K562 (cell line): Measurements from ENCODE around the gene RPP25. TPM values are rescaled to one million over a fixed set of nuclear protein-coding genes. Genes with fewer than 3 reads are reported as not detected.
A peak's percentile ranks its signal among the peaks of the same experiment; 100 is the strongest.

Experiments used
- FOXK1 ChIP-seq: sonication (generic); formaldehyde crosslinking; IDR thresholded peaks from 2 replicates; pipeline ENCODE4 v1.8.0; 2022; ENCODE audit warnings: missing genetic modification reagents, mild to moderate bottlenecking, borderline replicate concordance
- FOXK2 ChIP-seq, 2 experiments: fragments of 450-650 bp; IDR thresholded peaks in 1 of 2; conservative IDR thresholded peaks in 1 of 2; 2 replicates each; pipeline ENCODE4 v1.6.1; 2016; ENCODE audit warnings: low read depth in 2 of 2, mild to moderate bottlenecking in 1 of 2
- HDAC3 ChIP-seq: fragments of 450-650 bp; IDR thresholded peaks from 2 replicates; pipeline ENCODE4 v1.6.1; 2018; ENCODE audit warnings: borderline replicate concordance, mild to moderate bottlenecking, moderate library complexity; ENCODE audit not compliant: partially characterized antibody
- HMG20B ChIP-seq: fragments of 250-450 bp; sonication (Bioruptor Pico); IDR thresholded peaks from 2 replicates; pipeline ENCODE4 v1.5.0; 2021; ENCODE audit warnings: mild to moderate bottlenecking
- ILF3 ChIP-seq: fragments of 450-650 bp; IDR thresholded peaks from 2 replicates; pipeline ENCODE4 v1.6.1; 2018; ENCODE audit warnings: antibody characterized with exemption, mild to moderate bottlenecking, moderate library complexity, borderline replicate concordance
- KLF13 ChIP-seq: fragments of 450-650 bp; IDR thresholded peaks from 2 replicates; pipeline ENCODE4 v1.6.1; 2016; ENCODE audit warnings: missing genetic modification characterization, low read depth, mild to moderate bottlenecking, missing compliant biosample characterization, moderate library complexity, borderline replicate concordance
- LCOR ChIP-seq: sonication (generic); formaldehyde crosslinking; IDR thresholded peaks from 2 replicates; pipeline ENCODE4 v1.8.0; 2022; ENCODE audit warnings: mild to moderate bottlenecking, missing genetic modification reagents
- MAFK ChIP-seq: IDR thresholded peaks from 2 replicates; pipeline ENCODE4 v1.6.1; 2011; ENCODE audit warnings: low read length, improper control_type of control experiment
- MTA3 ChIP-seq: fragments of 450-650 bp; formaldehyde crosslinking; IDR thresholded peaks from 2 replicates; pipeline ENCODE4 v1.6.1; 2017; ENCODE audit warnings: mild to moderate bottlenecking, borderline replicate concordance
- NCOA6 ChIP-seq: fragments of 450-650 bp; IDR thresholded peaks from 2 replicates; pipeline ENCODE4 v1.6.1; 2017; ENCODE audit warnings: mild to moderate bottlenecking
- NR1H2 ChIP-seq: sonication (generic); formaldehyde crosslinking; IDR thresholded peaks from 2 replicates; pipeline ENCODE4 v1.4.0; 2020; ENCODE audit warnings: mild to moderate bottlenecking, missing genetic modification reagents
- NR3C1 ChIP-seq: sonication (generic); formaldehyde crosslinking; IDR thresholded peaks from 2 replicates; pipeline ENCODE4 v1.8.1; 2022; ENCODE audit warnings: missing genetic modification reagents
- NRF1 ChIP-seq, 2 experiments: fragments of 450-650 bp; IDR thresholded peaks in 1 of 2; conservative IDR thresholded peaks in 1 of 2; 2 replicates each; pipeline ENCODE4 v1.6.1; 2014; ENCODE audit warnings: mild to moderate bottlenecking in 2 of 2
- PTBP1 ChIP-seq: fragments of 200-400 bp; formaldehyde crosslinking; IDR thresholded peaks from 2 replicates; pipeline ENCODE4 v1.6.1; 2017; ENCODE audit warnings: low read depth, low read length
- RAD21 ChIP-seq, 2 experiments: fragments of 250-450 bp in 1 of 2; fragments of 450-650 bp in 1 of 2; sonication (Bioruptor Pico) in 1 of 2; formaldehyde crosslinking in 1 of 2; IDR thresholded peaks in 1 of 2; conservative IDR thresholded peaks in 1 of 2; 2 replicates each; pipeline versions ENCODE4 v1.4.0 to v1.8.0; 2020 to 2022; ENCODE audit warnings: mild to moderate bottlenecking in 2 of 2, moderate library complexity in 1 of 2
- SIN3A ChIP-seq, 2 experiments: fragments of 150-350 bp in 1 of 2; IDR thresholded peaks; 2 replicates each; pipeline ENCODE4 v1.6.1; 2011 to 2016; ENCODE audit warnings: borderline replicate concordance in 2 of 2, low read depth in 2 of 2, low read length in 2 of 2, mild to moderate bottlenecking in 2 of 2, moderate library complexity in 2 of 2; ENCODE audit not compliant: control insufficient read depth in 1 of 2
- SRF ChIP-seq, 2 experiments: fragments of 250-450, 450-650 bp in 1 of 2; sonication (Bioruptor Pico) in 1 of 2; sonication (generic) in 1 of 2; formaldehyde crosslinking; IDR thresholded peaks; 2 replicates each; pipeline versions ENCODE4 v1.5.0 to v1.5.1; 2020 to 2022; ENCODE audit warnings: mild to moderate bottlenecking in 1 of 2, missing genetic modification reagents in 1 of 2
- SRSF9 ChIP-seq: fragments of 200-400 bp; formaldehyde crosslinking; IDR thresholded peaks from 2 replicates; pipeline ENCODE4 v1.6.1; 2017; ENCODE audit warnings: low read depth, low read length, borderline replicate concordance
- TCF7 ChIP-seq: sonication (generic); IDR thresholded peaks from 2 replicates; pipeline ENCODE4 v1.6.1; 2016; ENCODE audit warnings: antibody characterized with exemption, borderline replicate concordance
- TCFL5 ChIP-seq: fragments of 250-450 bp; sonication (Bioruptor Pico); conservative IDR thresholded peaks from 2 replicates; pipeline ENCODE4 v1.6.1; 2021; ENCODE audit warnings: mild to moderate bottlenecking, moderate library complexity, matching md5 sums
- U2AF2 ChIP-seq: fragments of 200-400 bp; formaldehyde crosslinking; optimal IDR thresholded peaks from 2 replicates; pipeline ENCODE3; 2017; ENCODE audit warnings: low read depth, mild to moderate bottlenecking, low read length
- ZFP30 ChIP-seq: fragments of 250-450 bp; sonication (Bioruptor Pico); IDR thresholded peaks from 2 replicates; pipeline ENCODE4 v1.8.0; 2022; ENCODE audit warnings: moderate library complexity, mild to moderate bottlenecking, inconsistent platforms, borderline replicate concordance
- ZNF212 ChIP-seq: fragments of 450-650 bp; formaldehyde crosslinking; IDR thresholded peaks from 2 replicates; pipeline ENCODE4 v1.4.0; 2020; ENCODE audit warnings: mild to moderate bottlenecking
- ZNF239 ChIP-seq: fragments of 250-450 bp; sonication (Bioruptor Pico); IDR thresholded peaks from 2 replicates; pipeline ENCODE4 v1.4.0; 2020; ENCODE audit warnings: mild to moderate bottlenecking
- ZNF311 ChIP-seq: fragments of 250-450 bp; sonication (Bioruptor Pico); IDR thresholded peaks from 2 replicates; pipeline ENCODE4 v1.4.0; 2020; ENCODE audit warnings: mild to moderate bottlenecking, moderate library complexity
- polyA plus RNA-seq, 8 experiments: library from polyadenylated mRNA; depleted of rRNA in 4 of 8; stranded (reverse) in 5 of 8; unstranded in 3 of 8; fragments of >200 nt; fragmentation: Nextera tagmentation in 2 of 8; fragmentation: Illumina TruSeq in 1 of 8; extraction: Ambion mirVana in 2 of 8; extraction: Trizol in 1 of 8; gene quantifications; 2 replicates each; pipeline versions ENCODE4 v1.2.1 to v1.2.3, GENCODE V29; 2011 to 2014; ENCODE audit warnings: inconsistent platforms in 1 of 8, missing spikeins in 1 of 8
- total RNA-seq, 7 experiments: library from RNA; depleted of rRNA in 6 of 7; stranded (reverse); fragments of >200 nt in 6 of 7; fragmentation: Illumina TruSeq in 2 of 7; extraction: Trizol in 2 of 7; gene quantifications; 2 replicates each; pipeline versions ENCODE4 v1.2.1 to v1.2.3, GENCODE V29; 2011 to 2021; ENCODE audit warnings: low replicate concordance in 1 of 7
- TF ChIP-seq, protein P1 (sequence below): fragments of 450-650 bp; IDR thresholded peaks from 2 replicates; pipeline ENCODE4 v1.6.1; 2016; ENCODE audit warnings: low read depth, mild to moderate bottlenecking, moderate library complexity
- TF ChIP-seq, protein P2 (sequence below): fragments of 250-450 bp; sonication (Bioruptor Pico); IDR thresholded peaks from 2 replicates; pipeline ENCODE4 v1.9.0; 2021; ENCODE audit warnings: mild to moderate bottlenecking
- TF ChIP-seq, protein P3 (sequence below): sonication (generic); formaldehyde crosslinking; IDR thresholded peaks from 2 replicates; pipeline ENCODE4 v1.5.0; 2020; ENCODE audit warnings: missing genetic modification reagents

The RPP25 gene
- total and polyA plus RNA-seq, 9 of the 15 experiments (the other 6 are each of a cell fraction or from before 2014, with no cell fraction given) = 1.1 to 12.3 (median 5.6) TPM

DNA sequence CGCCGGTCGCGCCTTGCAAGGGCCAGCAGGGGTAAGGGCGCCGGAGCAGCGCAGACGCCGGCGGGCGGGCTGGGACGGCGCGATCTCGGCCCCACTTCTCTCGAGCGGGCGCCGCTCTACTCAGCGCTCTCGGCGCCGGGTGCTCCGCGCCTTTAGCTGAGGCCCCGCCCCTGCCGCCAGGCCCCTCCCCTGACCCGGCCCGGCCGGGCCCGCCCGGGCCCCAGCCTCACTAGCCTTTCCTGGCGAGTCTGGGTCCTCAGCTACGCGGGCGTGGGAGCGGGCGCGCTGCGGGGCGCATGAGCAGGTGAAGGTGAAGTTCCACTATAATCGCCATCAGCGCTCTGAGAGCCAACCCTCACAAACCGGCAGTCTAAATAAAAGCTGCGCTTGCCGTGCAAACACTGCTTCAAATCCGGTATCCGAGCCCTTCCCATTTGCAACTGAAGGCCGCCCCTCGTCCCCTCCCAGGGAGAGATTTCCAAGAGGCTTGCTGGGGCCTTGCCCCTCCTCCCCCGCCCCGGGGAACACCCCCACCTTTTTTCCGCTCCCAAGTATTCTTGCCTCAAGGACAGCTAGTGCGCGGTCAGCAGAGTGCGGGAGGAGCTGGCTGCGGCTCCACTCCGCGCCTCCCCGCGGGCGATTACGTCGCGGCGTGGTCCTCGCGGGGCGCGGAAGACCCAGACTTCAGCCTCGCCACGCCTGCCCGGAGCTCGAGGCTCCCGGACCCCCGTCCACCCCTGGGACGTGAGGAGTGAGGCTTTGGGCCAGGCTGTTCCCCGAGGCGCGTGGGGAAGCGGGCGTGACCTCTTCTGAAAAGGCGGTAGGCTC lies at the start of gene RPP25 (continued):
- TF ChIP-seq FOXK2 (conservative IDR thresholded peaks at IDR 0.05 in 1 of 2, IDR thresholded peaks at IDR 0.05 in 1 of 2; ENCODE audit: low read depth in 2 of 2) (no peak), NR1H2 (CRISPR knock-in tag) (no peak), SIN3A (IDR thresholded peaks at IDR 0.05; ENCODE audit: borderline replicate concordance in 2 of 2, control insufficient read depth in 1 of 2, low read depth in 2 of 2, low read length in 2 of 2) (no peak), ZNF311 (CRISPR knock-in tag) (no peak), MAFK (no peak), HMG20B (CRISPR knock-in tag) (no peak), LCOR (CRISPR knock-in tag) (no peak), MTA3 (peak; percentile 50; the same call in 1 of the 2 replicates), NCOA6 (no peak), TCFL5 (no peak), FOXK1 (no peak), SRSF9 (no peak), NR3C1 (CRISPR knock-in tag) (no peak), TCF7 (no peak), ZNF212 (CRISPR knock-in tag) (no peak), ZNF239 (CRISPR knock-in tag) (no peak), PTBP1 (no peak), NRF1 (conservative IDR thresholded peaks at IDR 0.05 in 1 of 2, IDR thresholded peaks at IDR 0.05 in 1 of 2) (peak; percentile 65 to 66; a peak in 2 of 4 replicates), U2AF2 (no peak), KLF13 (tag) (no peak), RAD21 (CRISPR knock-in tag; conservative IDR thresholded peaks at IDR 0.05 in 1 of 2, IDR thresholded peaks at IDR 0.05 in 1 of 2) (no peak), SRF (CRISPR knock-in tag; IDR thresholded peaks at IDR 0.05) (no peak), ILF3 (no peak), ZFP30 (no peak), HDAC3 (no peak)
- TF ChIP-seq, protein P1, sequence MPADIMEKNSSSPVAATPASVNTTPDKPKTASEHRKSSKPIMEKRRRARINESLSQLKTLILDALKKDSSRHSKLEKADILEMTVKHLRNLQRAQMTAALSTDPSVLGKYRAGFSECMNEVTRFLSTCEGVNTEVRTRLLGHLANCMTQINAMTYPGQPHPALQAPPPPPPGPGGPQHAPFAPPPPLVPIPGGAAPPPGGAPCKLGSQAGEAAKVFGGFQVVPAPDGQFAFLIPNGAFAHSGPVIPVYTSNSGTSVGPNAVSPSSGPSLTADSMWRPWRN = no peak
- TF ChIP-seq, protein P2, sequence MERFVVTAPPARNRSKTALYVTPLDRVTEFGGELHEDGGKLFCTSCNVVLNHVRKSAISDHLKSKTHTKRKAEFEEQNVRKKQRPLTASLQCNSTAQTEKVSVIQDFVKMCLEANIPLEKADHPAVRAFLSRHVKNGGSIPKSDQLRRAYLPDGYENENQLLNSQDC (CRISPR knock-in tag) = no peak
- TF ChIP-seq, protein P3, sequence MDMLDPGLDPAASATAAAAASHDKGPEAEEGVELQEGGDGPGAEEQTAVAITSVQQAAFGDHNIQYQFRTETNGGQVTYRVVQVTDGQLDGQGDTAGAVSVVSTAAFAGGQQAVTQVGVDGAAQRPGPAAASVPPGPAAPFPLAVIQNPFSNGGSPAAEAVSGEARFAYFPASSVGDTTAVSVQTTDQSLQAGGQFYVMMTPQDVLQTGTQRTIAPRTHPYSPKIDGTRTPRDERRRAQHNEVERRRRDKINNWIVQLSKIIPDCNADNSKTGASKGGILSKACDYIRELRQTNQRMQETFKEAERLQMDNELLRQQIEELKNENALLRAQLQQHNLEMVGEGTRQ (CRISPR knock-in tag) = no peak
